ENCODE results near the gene PROCA1. TPM values are rescaled to one million over a fixed set of nuclear protein-coding genes. Genes with fewer than 3 reads are reported as not detected.
"Not testable (repeated sequence)": the region's sequence is repeated elsewhere in the genome, so short reads cannot be mapped to it uniquely, and the experiment has no call there.

The PROCA1 gene
- total RNA-seq, 2 experiments from 2014 or later, result 4.5 to 4.6 TPM

GRCh38 chr17:28658342-28658741 lies 53.3 kb downstream of the PROCA1 start:
- BruUV-seq (replicated peaks); H4K20me1 ChIP-seq (ENCODE audit: insufficient read depth, low read length); H2AFZ ChIP-seq (ENCODE audit: low read length); CTCF ChIA-PET (ENCODE audit: unreplicated experiment); H3K27ac ChIP-seq (ENCODE audit: low read depth, low read length, poor library complexity, severe bottlenecking); H3K4me3 ChIP-seq (ENCODE audit: low read depth, low read length, poor library complexity, severe bottlenecking); DNase-seq (ENCODE audit: low spot score); H3K9me2 ChIP-seq (ENCODE audit: insufficient read depth, low read length); H3K4me2 ChIP-seq (ENCODE audit: low read length); H3K9me3 ChIP-seq (ENCODE audit: low read length); intact Hi-C loops (cut with micrococcal nuclease; ENCODE audit: unreplicated experiment): not testable (repeated sequence)
- peaks cover 16% of the 10 kb centered on the region for H3K4me1 ChIP-seq (ENCODE audit: insufficient read depth, low read length, poor library complexity, severe bottlenecking)
- H3K36me3 ChIP-seq (ENCODE audit: insufficient read depth, low read length), result peaks cover 58% of the 10 kb centered on the region
- POLR2A ChIA-PET, result interaction anchor here (0.8 to 0.9 kb wide), 2 partner anchors 10 to 13 kb away, joined by 3 to 4 read pairs; partner anchors contain the start of gene BLTP2
- peaks cover 30% of the 10 kb centered on the region for H3K79me2 ChIP-seq (ENCODE audit: insufficient read depth, low read depth, low read length)

GRCh38 chr17:28657756-28658155 lies 53.9 kb downstream of the PROCA1 start:
- Histone ChIP-seq H3K9me3 (ENCODE audit: low read length) (peaks cover 6% of the 10 kb centered on the region; the same call in 1 of the 2 replicates), H4K20me1 (ENCODE audit: insufficient read depth, low read length) (no peaks in the 10 kb centered on the region; the same call in 1 of the 2 replicates), H3K27ac (ENCODE audit: low read depth, low read length, poor library complexity, severe bottlenecking) (no peak overlapping the region), H3K4me3 (ENCODE audit: low read depth, low read length, poor library complexity, severe bottlenecking) (no peak overlapping the region), H3K9me2 (ENCODE audit: insufficient read depth, low read length) (no peaks in the 10 kb centered on the region), H2AFZ (ENCODE audit: low read length) (no peak overlapping the region), H3K79me2 (ENCODE audit: insufficient read depth, low read depth, low read length) (peaks cover 24% of the 10 kb centered on the region), H3K4me1 (ENCODE audit: insufficient read depth, low read length, poor library complexity, severe bottlenecking) (peaks cover 10% of the 10 kb centered on the region), H3K36me3 (ENCODE audit: insufficient read depth, low read length) (peaks cover 58% of the 10 kb centered on the region), H3K4me2 (ENCODE audit: low read length) (no peak overlapping the region)
- CTCF ChIA-PET (ENCODE audit: unreplicated experiment), result no interaction called here
- TF ChIP-seq EZH2phosphoT487 (IDR thresholded peaks at IDR 0.05; ENCODE audit: borderline replicate concordance, low read depth, low read length), result no peak
- TF ChIP-seq CTCF (conservative IDR thresholded peaks at IDR 0.05; ENCODE audit: low read length), result no peak
- BruUV-seq (replicated peaks), result no TSS peak
- intact Hi-C loops (cut with micrococcal nuclease; ENCODE audit: unreplicated experiment), result no loop called here
- no peak for DNase-seq (ENCODE audit: low spot score)
- POLR2A ChIA-PET, result interaction anchor here (0.8 to 0.9 kb wide), 2 partner anchors 10 to 13 kb away, joined by 3 to 4 read pairs; partner anchors contain the start of gene BLTP2

GRCh38 chr17:28655160-28655559 lies 56.5 kb downstream of the PROCA1 start:
- DNase-seq (ENCODE audit: low spot score), result no peak
- no peak overlapping the region for H3K4me2 ChIP-seq (ENCODE audit: low read length)
- no peak overlapping the region for H3K27ac ChIP-seq (ENCODE audit: low read depth, low read length, poor library complexity, severe bottlenecking)
- 0 out of 2 replicates have a peak, but pooled peaks cover 6% of the 10 kb centered on the region for H3K9me3 ChIP-seq (ENCODE audit: low read length)
- TF ChIP-seq CTCF (conservative IDR thresholded peaks at IDR 0.05; ENCODE audit: low read length) (no peak), EZH2phosphoT487 (IDR thresholded peaks at IDR 0.05; ENCODE audit: borderline replicate concordance, low read depth, low read length) (no peak)
- peaks cover 70% of the 10 kb centered on the region for H3K36me3 ChIP-seq (ENCODE audit: insufficient read depth, low read length)
- no TSS peak for BruUV-seq (replicated peaks)
- no peaks in the 10 kb centered on the region for H4K20me1 ChIP-seq (ENCODE audit: insufficient read depth, low read length)
- intact Hi-C loops (cut with micrococcal nuclease; ENCODE audit: unreplicated experiment), result no loop called here
- ChIA-PET CTCF (ENCODE audit: unreplicated experiment) (no interaction called here), POLR2A (interaction anchor here (0.6 kb wide), 1 partner anchor 36 kb away, joined by 3 read pairs; no protein-coding TSS in a partner anchor)
- peaks cover 2% of the 10 kb centered on the region; the same call in 1 of the 2 replicates for H3K79me2 ChIP-seq (ENCODE audit: insufficient read depth, low read depth, low read length)
- H3K4me1 ChIP-seq (ENCODE audit: insufficient read depth, low read length, poor library complexity, severe bottlenecking), result no peaks in the 10 kb centered on the region
- H3K9me2 ChIP-seq (ENCODE audit: insufficient read depth, low read length), result no peaks in the 10 kb centered on the region
- H2AFZ ChIP-seq (ENCODE audit: low read length), result no peak overlapping the region
- no peak overlapping the region for H3K4me3 ChIP-seq (ENCODE audit: low read depth, low read length, poor library complexity, severe bottlenecking)

Small RNAs within 50 kb of the gene (small RNA-seq; reads per million reads assigned to genes)
- gene SNORD42A, result not detected
- not detected for gene SNORD42B
- gene SNORD4A, result not detected
- not detected for gene SNORD4B

Other genes with a start within 250 kb of the PROCA1 start
- gene SLC13A2, start 238.2 kb downstream of the PROCA1 start, total RNA-seq (2014; rRNA removed; shearing (Covaris generic)), result not detected in 2 replicates
- gene SLC13A2, start 238.2 kb downstream of the PROCA1 start, total RNA-seq (2022), result not detected in 2 replicates
- not detected in 2 replicates for gene FOXN1, start 205.5 kb downstream of the PROCA1 start, total RNA-seq (2014; rRNA removed; shearing (Covaris generic))
- not detected in 2 replicates for gene FOXN1, start 205.5 kb downstream of the PROCA1 start, total RNA-seq (2022)
- gene UNC119, start 159.3 kb downstream of the PROCA1 start, total RNA-seq (2014; rRNA removed; shearing (Covaris generic)), result 10.5 and 14.2 TPM in 2 replicates
- gene UNC119, start 159.3 kb downstream of the PROCA1 start, total RNA-seq (2022), result 8.4 and 14.9 TPM in 2 replicates
- 13.9 and 23.7 TPM in 2 replicates for gene PIGS, start 140.4 kb downstream of the PROCA1 start, total RNA-seq (2014; rRNA removed; shearing (Covaris generic))
- gene PIGS, start 140.4 kb downstream of the PROCA1 start, total RNA-seq (2022), result 34.0 and 34.5 TPM in 2 replicates
- 62.4 and 70.7 TPM in 2 replicates for gene ALDOC, start 135.0 kb downstream of the PROCA1 start, total RNA-seq (2014; rRNA removed; shearing (Covaris generic))
- gene ALDOC, start 135.0 kb downstream of the PROCA1 start, total RNA-seq (2022), result 25.7 and 46.2 TPM in 2 replicates
- 161 and 163 TPM in 2 replicates for gene SPAG5, start 112.9 kb downstream of the PROCA1 start, total RNA-seq (2014; rRNA removed; shearing (Covaris generic))
- 152 and 156 TPM in 2 replicates for gene SPAG5, start 112.9 kb downstream of the PROCA1 start, total RNA-seq (2022)
- 24.7 and 30.4 TPM in 2 replicates for gene RSKR, start 97.7 kb downstream of the PROCA1 start, total RNA-seq (2014; rRNA removed; shearing (Covaris generic))
- 59.6 and 66.2 TPM in 2 replicates for gene RSKR, start 97.7 kb downstream of the PROCA1 start, total RNA-seq (2022)
- 147 and 151 TPM in 2 replicates for gene BLTP2, start 66.7 kb downstream of the PROCA1 start, total RNA-seq (2014; rRNA removed; shearing (Covaris generic))
- gene BLTP2, start 66.7 kb downstream of the PROCA1 start, total RNA-seq (2022), result 177 and 185 TPM in 2 replicates
- gene SDF2, start 50.0 kb downstream of the PROCA1 start, total RNA-seq (2014; rRNA removed; shearing (Covaris generic)), result 31.2 and 31.8 TPM in 2 replicates
- 32.9 and 38.6 TPM in 2 replicates for gene SDF2, start 50.0 kb downstream of the PROCA1 start, total RNA-seq (2022)
- gene SUPT6H, start 49.7 kb downstream of the PROCA1 start, total RNA-seq (2014; rRNA removed; shearing (Covaris generic)), result 32.1 and 33.7 TPM in 2 replicates
- 70.4 and 76.5 TPM in 2 replicates for gene SUPT6H, start 49.7 kb downstream of the PROCA1 start, total RNA-seq (2022)
- 0.22 TPM in 1 of 2 replicates, not detected in the other for gene RAB34, start 6.0 kb upstream of the PROCA1 start, total RNA-seq (2014; rRNA removed; shearing (Covaris generic))
- 0.46 and 0.99 TPM in 2 replicates for gene RAB34, start 6.0 kb upstream of the PROCA1 start, total RNA-seq (2022)
- 930 and 1,152 TPM in 2 replicates for gene RPL23A, start 8.1 kb upstream of the PROCA1 start, total RNA-seq (2014; rRNA removed; shearing (Covaris generic))
- 2,557 and 2,633 TPM in 2 replicates for gene RPL23A, start 8.1 kb upstream of the PROCA1 start, total RNA-seq (2022)
- 0.28 and 1.6 TPM in 2 replicates for gene TLCD1, start 14.3 kb upstream of the PROCA1 start, total RNA-seq (2014; rRNA removed; shearing (Covaris generic))
- 2.5 and 3.4 TPM in 2 replicates for gene TLCD1, start 14.3 kb upstream of the PROCA1 start, total RNA-seq (2022)
- 12.2 and 17.0 TPM in 2 replicates for gene NEK8, start 16.9 kb upstream of the PROCA1 start, total RNA-seq (2014; rRNA removed; shearing (Covaris generic))
- gene NEK8, start 16.9 kb upstream of the PROCA1 start, total RNA-seq (2022), result 14.0 and 15.1 TPM in 2 replicates
- 73.6 and 105 TPM in 2 replicates for gene TRAF4, start 32.1 kb upstream of the PROCA1 start, total RNA-seq (2014; rRNA removed; shearing (Covaris generic))
- 116 and 123 TPM in 2 replicates for gene TRAF4, start 32.1 kb upstream of the PROCA1 start, total RNA-seq (2022)
- 4.0 and 4.6 TPM in 2 replicates for gene FAM222B, start 130.9 kb upstream of the PROCA1 start, total RNA-seq (2014; rRNA removed; shearing (Covaris generic))
- 15.2 and 19.7 TPM in 2 replicates for gene FAM222B, start 130.9 kb upstream of the PROCA1 start, total RNA-seq (2022)
- gene ERAL1, start 143.1 kb upstream of the PROCA1 start, total RNA-seq (2014; rRNA removed; shearing (Covaris generic)), result 25.0 and 30.8 TPM in 2 replicates
- gene ERAL1, start 143.1 kb upstream of the PROCA1 start, total RNA-seq (2022), result 58.0 and 62.1 TPM in 2 replicates
- 43.5 and 46.5 TPM in 2 replicates for gene FLOT2, start 185.8 kb upstream of the PROCA1 start, total RNA-seq (2014; rRNA removed; shearing (Covaris generic))
- 110 and 122 TPM in 2 replicates for gene FLOT2, start 185.8 kb upstream of the PROCA1 start, total RNA-seq (2022)
- gene DHRS13, start 191.2 kb upstream of the PROCA1 start, total RNA-seq (2014; rRNA removed; shearing (Covaris generic)), result 27.1 and 28.4 TPM in 2 replicates
- 27.2 and 29.2 TPM in 2 replicates for gene DHRS13, start 191.2 kb upstream of the PROCA1 start, total RNA-seq (2022)
- 40.6 and 43.2 TPM in 2 replicates for gene PHF12, start 239.6 kb upstream of the PROCA1 start, total RNA-seq (2014; rRNA removed; shearing (Covaris generic))
- gene PHF12, start 239.6 kb upstream of the PROCA1 start, total RNA-seq (2022), result 62.5 and 66.7 TPM in 2 replicates

Measured in OCI-LY7 (cell line).